ACHN (cell line): ENCODE results near the gene CRTC3.
"Not testable (repeated sequence)": the region's sequence is repeated elsewhere in the genome, so short reads cannot be mapped to it uniquely, and the experiment has no call there.

Experiments
- DNase-seq: peaks from one replicate; pipeline ENCODE4 v3.0.0-alpha.2; 2015
- in situ Hi-C: cut with HindIII; loops from 2 replicates; pipeline ENCODE4 v1.10.0; 2017; ENCODE audit warnings: low sequenced_read_pairs, low pct_ligation_motif_present, low pct_unique_long_range_greater_than_20kb

The CRTC3 gene, protein sequence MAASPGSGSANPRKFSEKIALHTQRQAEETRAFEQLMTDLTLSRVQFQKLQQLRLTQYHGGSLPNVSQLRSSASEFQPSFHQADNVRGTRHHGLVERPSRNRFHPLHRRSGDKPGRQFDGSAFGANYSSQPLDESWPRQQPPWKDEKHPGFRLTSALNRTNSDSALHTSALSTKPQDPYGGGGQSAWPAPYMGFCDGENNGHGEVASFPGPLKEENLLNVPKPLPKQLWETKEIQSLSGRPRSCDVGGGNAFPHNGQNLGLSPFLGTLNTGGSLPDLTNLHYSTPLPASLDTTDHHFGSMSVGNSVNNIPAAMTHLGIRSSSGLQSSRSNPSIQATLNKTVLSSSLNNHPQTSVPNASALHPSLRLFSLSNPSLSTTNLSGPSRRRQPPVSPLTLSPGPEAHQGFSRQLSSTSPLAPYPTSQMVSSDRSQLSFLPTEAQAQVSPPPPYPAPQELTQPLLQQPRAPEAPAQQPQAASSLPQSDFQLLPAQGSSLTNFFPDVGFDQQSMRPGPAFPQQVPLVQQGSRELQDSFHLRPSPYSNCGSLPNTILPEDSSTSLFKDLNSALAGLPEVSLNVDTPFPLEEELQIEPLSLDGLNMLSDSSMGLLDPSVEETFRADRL

DNA sequence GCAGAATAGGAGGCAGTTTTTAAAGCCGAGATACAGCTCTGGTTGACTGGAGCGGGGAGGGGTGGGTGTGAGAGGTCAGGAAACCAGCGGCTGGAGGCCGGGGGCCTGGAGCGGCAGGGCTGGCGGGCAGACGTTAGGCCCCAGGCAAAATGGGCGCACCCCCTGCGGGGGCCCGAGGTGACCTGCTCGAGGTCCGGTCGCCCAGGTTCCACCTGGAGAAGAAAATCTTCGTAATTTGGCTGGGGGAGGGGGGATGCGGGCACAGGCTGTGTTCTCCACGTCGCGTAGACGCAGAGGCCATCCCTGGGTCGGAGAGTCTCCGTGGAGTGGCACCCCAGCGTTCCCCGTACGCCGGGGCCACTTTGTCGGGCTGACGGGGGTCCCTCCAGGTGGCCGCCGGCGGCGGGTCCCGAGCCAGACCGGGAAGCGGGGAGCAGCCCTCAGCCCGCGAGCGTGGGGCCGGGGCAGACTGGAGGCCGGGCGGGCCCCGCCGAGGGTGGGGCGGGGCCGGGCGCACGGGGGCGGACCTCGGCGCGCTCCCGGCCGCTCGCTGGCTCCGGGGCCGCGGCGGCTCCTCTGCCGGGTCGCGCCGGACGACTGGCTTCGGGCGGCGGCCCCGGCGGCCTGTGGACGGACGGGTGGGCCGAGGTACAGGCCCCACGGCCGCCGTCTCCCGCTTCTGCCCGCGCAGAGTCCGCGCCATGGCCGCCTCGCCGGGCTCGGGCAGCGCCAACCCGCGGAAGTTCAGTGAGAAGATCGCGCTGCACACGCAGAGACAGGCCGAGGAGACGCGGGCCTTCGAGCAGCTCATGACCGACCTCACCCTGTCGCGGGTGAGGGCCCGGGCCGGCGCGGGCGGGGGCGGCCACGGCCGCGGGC lies at the start of gene CRTC3:
CRTC3 (plus strand) TSS at position 553 of the 879 bp plus-strand sequence; CDS start at position 702, 149 bp downstream.
- peak; percentile 49 for DNase-seq
- in situ Hi-C loops: no loop called here

DNA sequence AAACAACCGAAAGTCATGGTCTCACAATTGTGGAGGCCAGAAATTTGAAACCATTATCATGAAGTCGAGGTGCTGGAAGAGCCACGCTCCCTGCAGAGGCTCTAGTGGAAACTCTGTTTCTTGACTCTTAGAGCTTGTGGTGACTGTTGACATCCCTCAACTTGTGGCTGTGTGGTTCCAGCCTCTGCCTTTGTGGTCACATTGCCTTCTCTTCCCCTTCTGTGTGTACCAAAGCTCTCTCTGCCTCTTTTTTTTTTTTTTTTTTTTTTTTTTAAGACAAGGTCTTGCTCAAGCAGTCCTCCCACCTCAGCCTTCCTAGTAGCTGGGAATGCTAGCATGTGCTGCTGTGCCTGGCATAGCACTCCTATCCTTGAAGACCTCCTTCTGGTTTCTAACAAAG lies 48.7 kb upstream of the CRTC3 start:
- in situ Hi-C loops: no loop called here
- DNase-seq: no peak

DNA sequence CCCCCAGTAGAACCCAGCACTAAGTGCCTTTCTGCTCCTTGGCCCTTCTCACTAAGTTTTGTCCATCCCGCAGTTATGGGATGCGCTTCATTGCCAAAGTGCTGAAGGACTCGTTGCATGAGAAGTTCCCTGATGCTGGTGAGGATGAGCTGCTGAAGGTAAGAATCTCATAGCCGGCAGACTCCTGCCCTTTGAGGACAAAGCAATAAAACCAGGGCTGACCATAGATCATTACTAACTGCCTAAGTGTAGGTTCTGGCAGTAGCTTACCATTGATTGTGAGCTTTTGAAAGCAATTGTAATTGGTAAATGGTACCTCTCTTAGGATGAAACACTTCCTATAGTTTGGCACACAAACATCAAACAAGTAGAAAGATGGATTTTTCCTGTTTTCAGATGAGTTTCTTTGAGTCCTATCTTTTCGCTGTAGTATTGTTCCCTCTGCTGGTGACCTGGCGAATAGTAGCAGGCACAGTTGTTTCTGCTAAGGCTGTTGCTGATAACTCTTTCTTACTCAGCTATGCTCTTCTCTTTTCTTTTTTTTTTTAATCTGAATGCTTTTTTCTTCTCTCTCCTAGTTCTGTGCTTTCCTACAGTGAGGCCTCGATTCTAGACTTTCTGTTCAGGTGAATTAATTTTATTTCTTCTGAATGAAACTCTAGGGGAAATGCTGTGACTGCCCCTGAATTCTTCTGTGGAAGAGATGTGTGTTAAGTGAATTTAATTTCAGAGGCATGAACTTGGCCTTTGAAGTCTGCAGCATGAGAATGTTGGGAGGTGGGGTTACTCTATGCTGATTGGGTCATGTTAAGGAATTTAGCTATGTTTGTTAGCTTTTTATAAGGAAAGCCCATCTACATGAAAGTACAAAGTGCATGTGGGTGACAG lies 47.4 kb upstream of the CRTC3 start:
- in situ Hi-C loops: no loop called here
- peak; percentile 33 for DNase-seq

DNA sequence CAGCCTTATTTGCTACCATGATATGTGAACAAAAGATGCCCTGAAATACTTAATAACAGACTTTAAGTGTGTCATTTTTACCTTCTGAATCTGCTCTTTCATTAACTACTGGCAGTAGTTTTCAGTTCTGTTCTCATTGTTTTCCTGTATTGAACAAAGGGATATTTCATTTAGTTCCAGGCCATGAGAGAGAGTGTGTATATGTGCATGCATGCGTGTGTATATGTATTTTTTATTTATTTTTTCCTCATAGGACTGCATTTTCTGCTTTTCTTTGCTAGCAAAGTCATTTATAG lies 46.8 kb upstream of the CRTC3 start:
- in situ Hi-C loops: no loop called here
- DNase-seq: no peak

DNA sequence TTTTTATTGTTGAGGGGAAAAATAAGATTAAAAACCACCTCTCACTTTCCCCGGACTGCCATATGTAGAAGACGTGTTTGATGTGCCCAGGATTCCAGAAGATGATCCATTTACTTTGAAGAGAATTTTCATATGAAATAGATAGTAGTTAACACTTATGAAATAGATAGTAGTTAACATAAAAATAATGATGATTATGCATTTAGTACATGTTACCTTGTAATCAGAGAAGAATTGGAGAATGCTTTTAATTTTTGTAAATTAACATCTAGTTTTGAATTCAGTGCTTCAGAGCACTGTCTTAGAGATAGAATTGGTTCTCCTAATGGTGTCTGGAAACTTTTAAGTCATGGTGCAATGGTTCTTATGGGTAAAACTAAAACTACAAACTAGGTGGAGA lies 46.1 kb upstream of the CRTC3 start:
- in situ Hi-C loops: no loop called here

DNA sequence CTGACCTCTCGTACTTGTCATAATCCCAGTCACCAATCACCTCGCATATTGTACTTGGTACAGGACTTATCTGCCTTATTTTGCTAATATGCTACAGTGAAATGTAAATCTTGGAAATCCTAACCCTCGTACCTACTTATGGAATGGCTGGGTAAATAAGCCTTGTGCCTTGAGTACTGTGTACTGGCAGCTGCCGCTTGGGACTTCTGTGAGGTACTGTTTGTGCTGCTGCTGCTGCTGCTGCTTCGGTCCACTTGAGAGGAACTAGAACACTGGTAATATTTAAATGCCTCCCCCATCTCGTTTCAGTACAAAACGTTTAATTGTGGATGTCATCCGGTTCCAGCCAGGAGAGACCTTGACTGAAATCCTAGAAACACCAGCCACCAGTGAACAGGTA lies 42.5 kb upstream of the CRTC3 start:
- no peak for DNase-seq
- in situ Hi-C loops: no loop called here

More for the DNA sequence above, 46.1 kb upstream of the CRTC3 start:
- no peak for DNase-seq

DNA sequence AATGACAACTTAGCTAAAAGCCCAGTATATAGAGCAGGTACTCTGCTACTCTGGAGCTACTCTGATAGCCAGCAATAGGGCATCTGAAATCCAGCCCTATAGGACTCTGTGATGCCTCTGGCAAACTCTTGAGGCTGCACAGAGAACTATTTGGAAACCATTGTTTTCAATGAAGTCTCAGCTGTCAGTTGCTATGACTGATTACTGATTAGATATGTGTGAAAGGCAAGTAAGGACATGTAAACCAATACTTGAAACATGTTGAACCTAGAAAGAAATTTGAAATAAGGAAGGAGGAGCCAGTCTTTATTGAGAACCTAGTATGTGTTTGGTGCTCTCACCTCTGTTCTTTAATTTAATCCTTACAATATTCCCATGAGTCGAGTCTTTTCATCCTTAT lies 40.2 kb upstream of the CRTC3 start:
- in situ Hi-C loops: no loop called here

DNA sequence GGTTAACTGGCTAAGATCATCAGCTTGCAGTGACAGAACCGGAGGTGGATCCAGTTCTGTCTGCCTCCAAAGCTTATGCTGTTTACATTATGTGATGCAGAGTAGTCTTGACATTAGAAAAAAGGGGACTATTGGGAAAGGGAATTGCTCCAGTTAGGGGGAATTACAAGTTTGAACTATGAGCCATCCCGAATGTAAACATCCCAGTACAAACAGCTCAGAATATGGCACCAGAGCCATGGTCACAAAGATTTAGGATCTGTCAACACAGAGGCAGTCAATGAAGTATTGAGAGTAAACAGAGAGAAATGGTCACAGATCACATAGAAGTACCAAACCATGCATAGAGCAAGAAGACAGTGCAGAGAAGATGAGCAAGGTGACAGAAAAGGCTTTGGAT lies 39.8 kb upstream of the CRTC3 start:
- in situ Hi-C loops: no loop called here
- DNase-seq: no peak

More for the DNA sequence above, 40.2 kb upstream of the CRTC3 start:
- DNase-seq: no peak

DNA sequence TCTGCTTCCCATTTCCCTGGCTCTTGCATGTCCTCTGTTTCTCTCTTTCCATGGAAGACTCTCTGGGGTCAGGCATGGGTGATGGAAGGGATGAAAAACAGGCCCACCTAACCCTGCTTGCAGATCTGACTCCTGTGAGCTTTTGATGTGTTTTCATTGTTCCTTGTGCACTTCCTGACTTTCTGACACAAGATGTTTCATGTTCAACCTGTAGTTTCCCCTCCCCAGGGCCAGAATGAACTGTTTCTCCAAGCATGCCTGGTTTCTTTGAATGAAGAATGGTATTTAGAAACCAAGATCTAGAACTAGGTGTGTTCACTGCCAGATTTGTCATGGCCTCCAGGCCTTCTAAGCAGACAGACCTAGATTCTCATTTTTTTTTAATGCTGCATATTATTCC lies 36.1 kb upstream of the CRTC3 start:
- no peak for DNase-seq
- in situ Hi-C loops: no loop called here

DNA sequence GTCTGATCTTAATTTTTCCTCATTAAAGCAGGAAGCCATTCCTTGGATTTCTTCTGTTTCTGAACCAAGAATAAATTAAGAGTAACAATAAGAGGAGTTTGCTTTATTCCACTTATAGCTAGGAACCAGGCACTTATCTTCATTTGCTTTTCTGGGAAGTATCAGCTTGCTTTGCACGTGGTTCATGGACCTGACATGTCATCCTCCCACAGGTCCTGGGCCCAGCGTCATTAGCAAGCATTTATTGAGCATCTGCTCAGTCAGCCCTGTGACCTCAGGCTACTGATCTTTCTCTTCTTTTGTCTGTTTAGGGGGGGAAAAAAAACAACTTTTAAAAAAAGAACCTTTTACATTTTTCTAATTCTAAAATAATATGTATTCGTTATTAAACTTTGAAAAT lies 34.7 kb upstream of the CRTC3 start:
- in situ Hi-C loops: no loop called here
- no peak for DNase-seq

DNA sequence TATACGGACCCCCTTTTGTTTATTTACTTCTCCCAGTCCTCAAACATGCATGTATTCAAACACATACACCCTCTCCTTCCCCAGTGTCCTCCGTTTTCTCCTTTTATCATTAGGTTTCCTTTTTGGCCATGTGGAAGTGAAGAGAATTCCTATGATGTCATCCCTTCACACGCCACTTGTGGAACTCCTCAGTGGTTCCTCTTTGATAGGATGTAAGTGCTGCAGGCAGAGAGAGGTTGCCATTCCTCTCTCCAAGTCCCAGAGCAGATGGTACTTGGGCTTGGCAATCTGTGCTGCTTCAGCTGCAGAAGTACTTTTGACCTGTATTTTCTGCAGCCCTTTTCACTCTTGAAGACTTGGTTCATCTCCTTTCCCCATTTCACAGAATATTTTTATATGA lies 32.9 kb upstream of the CRTC3 start:
- in situ Hi-C loops: no loop called here
- DNase-seq: no peak

DNA sequence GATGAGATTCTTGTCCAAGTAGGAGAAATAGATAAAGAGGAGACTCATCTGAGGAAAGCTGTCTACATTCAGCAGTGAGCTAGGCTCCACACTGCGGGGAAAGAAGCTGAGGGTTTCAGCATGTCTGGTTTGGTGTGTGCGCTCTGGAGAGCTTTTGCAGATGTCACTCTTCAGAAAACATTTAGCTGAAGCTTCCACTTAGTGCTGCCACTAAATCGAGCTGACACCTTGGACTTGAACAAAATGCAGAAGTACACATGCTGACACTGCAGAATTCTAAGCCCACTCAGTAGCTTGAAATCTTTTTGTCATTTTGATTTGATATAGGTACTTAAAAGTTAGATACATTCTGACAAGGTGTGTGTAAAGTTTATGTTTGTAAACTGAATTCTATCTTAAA lies 32.3 kb upstream of the CRTC3 start:
- in situ Hi-C loops: no loop called here
- no peak for DNase-seq

DNA sequence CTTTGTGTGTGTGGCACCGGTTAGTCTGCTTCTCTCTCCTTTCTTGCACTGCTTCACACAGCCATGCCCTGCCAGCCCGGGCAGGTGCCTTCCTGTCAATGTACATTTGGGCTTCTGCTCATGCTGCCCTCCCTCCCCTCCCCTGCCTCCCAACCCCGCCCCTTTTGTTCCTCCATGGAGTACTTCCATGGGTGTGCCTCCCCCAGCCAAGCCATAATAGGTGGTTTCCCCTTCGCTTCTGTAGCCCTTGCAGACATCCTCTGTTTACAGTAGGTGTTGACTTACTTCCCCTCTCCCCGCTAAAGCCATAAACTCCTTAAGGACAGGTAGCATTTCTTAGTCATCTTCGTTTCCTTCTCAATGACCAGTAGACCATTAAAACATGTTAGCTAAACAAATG lies 31.8 kb upstream of the CRTC3 start:
- DNase-seq: no peak
- in situ Hi-C loops: no loop called here

DNA sequence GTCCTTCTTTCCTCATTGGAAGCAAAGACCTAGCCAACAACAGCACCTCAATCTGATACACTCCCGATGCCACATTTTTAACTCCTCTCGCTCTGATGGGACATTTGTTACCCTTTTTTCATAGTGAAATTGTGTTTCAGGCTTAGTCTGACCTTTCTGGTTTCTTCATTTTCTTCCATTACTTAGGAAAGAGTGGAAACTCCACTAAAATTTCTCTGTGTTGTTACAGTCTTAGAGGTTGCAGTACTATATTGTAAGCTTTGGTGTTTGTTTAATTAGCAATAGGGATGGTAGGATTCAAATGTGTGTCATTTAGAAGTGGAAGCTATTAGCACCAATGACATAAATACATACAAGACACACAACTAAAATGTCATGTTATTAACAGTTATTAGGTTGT lies 29.6 kb upstream of the CRTC3 start:
- in situ Hi-C loops: no loop called here
- no peak for DNase-seq

DNA sequence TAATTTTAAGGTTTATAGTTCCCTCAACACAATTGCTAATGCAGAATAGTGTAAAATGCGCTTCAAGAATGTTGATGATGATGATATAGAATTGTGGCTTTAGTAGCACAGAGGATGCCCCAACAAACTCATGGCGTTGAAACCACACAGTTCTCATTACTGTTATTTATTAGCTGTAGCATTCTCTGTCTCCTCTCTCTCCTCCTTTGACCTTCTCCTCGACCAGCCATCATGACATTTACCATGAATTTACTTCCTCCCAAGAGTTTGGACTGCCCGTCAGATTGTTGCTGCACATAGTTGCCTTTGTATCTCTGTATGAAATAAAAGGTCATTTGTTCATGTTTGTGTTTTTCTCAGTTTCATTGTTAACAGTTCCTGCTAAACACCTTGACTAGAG lies 27.8 kb upstream of the CRTC3 start:
- in situ Hi-C loops: no loop called here
- no peak for DNase-seq

DNA sequence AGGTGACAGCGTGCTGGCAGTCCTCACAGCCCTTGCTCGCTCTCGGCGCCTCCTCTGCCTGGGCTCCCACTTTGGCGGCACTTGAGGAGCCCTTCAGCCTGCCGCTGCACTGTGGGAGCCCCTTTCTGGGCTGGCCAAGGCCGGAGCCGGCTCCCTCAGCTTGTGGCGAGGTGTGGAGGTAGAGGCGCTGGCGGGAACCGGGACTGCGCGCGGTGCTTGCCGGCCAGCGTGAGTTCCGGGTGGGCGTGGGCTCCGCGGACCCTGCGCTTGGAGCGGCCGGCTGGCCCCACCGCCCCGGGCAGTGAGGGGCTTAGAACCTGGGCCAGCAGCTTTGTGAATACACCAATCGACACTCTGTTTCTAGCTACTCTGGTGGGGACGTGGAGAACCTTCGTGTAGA lies 18.9 kb upstream of the CRTC3 start:
- in situ Hi-C loops, DNase-seq: not testable (repeated sequence)

DNA sequence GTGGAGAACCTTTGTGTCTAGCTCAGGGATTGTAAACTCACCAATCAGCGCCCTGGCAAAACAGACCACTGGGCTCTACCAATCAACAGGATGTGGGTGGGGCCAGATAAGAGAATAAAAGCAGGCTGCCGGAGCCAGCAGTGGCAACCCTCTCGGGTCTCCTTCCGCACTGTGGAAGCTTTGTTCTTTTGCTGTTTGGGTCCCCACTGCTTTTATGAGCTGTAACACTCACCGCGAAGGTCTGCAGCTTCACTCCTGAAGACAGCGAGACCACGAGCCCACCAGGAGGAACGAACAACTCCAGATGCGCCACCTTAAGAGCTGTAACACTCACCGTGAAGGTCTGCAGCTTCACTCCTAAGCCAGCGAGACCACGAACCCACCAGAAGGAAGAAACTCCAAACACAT lies 18.5 kb upstream of the CRTC3 start:
- in situ Hi-C loops: not testable (repeated sequence)

DNA sequence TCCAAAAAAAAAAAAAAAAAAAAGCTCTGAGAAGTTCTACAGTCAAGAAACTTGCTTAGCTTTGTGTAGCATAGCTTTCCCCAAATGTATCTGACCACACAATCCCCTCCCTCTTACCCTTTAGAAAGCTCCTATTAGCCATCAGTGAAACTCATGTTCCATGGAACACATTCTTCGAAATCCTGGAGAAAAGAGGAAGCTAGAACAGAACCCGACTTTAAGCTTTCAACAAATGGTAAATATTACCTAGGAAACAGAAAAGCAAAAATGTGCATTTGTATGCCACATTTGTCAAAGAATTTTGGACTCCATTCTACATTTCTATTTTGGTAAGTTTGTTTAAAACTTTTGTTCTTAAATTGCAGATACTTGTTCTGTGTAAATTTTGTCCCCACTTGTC lies 17.4 kb upstream of the CRTC3 start:
- DNase-seq: no peak
- in situ Hi-C loops: no loop called here

More for the DNA sequence above, 18.5 kb upstream of the CRTC3 start:
- DNase-seq: not testable (repeated sequence)

DNA sequence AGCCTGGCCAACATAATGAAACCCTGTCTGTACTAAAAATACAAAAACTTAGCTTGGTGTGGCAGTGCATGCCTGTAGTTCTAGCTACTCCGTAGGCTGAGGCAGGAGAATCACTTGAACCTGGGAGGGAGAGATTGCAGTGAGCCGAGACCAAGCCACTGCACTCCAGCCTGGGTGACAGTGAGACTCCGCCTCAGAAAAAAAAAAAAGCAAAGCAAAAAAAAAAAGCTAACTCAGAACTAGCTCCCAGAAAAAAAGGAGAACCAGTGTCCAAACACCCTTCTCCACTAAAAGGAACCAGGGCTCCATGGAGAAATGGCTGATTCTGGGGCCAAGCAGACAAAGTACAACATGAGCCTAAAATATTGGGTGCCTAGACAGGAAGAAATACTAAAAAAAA lies 16.7 kb upstream of the CRTC3 start:
- in situ Hi-C loops: no loop called here
- DNase-seq: no peak
